WERI-Rb-1 (cell line): ENCODE measurements around the gene FAM13A.

ENCODE experiments used
- DNase-seq: peaks from one replicate; pipeline ENCODE4 v3.0.0-alpha.2; 2020
- H3K27ac ChIP-seq: fragments of 250-450 bp; sonication (Bioruptor Pico); 2 replicates; pipeline ENCODE4 v1.5.1; 2020; ENCODE audit warnings: mild to moderate bottlenecking, moderate library complexity
- H3K27me3 ChIP-seq: fragments of 250-450 bp; sonication (Bioruptor Pico); 2 replicates; pipeline ENCODE4 v1.5.1; 2021; ENCODE audit warnings: mild to moderate bottlenecking, low read depth, moderate library complexity; ENCODE audit not compliant: insufficient read depth, severe bottlenecking
- H3K36me3 ChIP-seq: fragments of 250-450 bp; sonication (Bioruptor Pico); 2 replicates; pipeline ENCODE4 v1.5.1; 2020; ENCODE audit warnings: mild to moderate bottlenecking, moderate library complexity
- H3K4me3 ChIP-seq: 2 replicates; pipeline ENCODE4 v1.5.1; 2011; ENCODE audit warnings: low read depth, mild to moderate bottlenecking, control low read depth, low read length
- H3K9me3 ChIP-seq: fragments of 250-450 bp; sonication (Bioruptor Pico); 2 replicates; pipeline ENCODE4 v1.5.1; 2021; ENCODE audit warnings: mild to moderate bottlenecking, moderate library complexity; ENCODE audit not compliant: severe bottlenecking
- CTCF ChIP-seq: IDR thresholded peaks from 2 replicates; pipeline ENCODE4 v1.5.1; 2011; ENCODE audit warnings: low read depth, mild to moderate bottlenecking, control low read depth, inconsistent platforms, low read length

FAM13A gene

GRCh38 chr4:88697588-88698329 lies 359.2 kb downstream of the FAM13A start, which contains the start of gene NAP1L5:
Gene NAP1L5, minus strand, starts transcription at chr4:88697829. Its CDS starts 75 bp downstream, at chr4:88697754.
- Histone ChIP-seq H3K9me3 (no peaks in the 10 kb centered on the region), H3K4me3 (peak within 1 kb of the TSS; percentile 49), H3K27me3 (no peaks in the 10 kb centered on the region), H3K36me3 (no peaks in the 10 kb centered on the region), H3K27ac (no peak within 1 kb of the TSS)
- DNase-seq: peak; percentile 55
- TF ChIP-seq CTCF: no peak

GRCh38 chr4:88697141-88697540 lies 359.8 kb downstream of the FAM13A start:
- no peaks in the 10 kb centered on the region for H3K9me3 ChIP-seq
- no peaks in the 10 kb centered on the region for H3K27me3 ChIP-seq
- DNase-seq: no peak
- H3K36me3 ChIP-seq: no peaks in the 10 kb centered on the region
- no peak for TF ChIP-seq CTCF
- no peak overlapping the region for H3K27ac ChIP-seq
- peak overlapping the region; percentile 49 for H3K4me3 ChIP-seq

GRCh38 chr4:88696630-88697029 lies 360.4 kb downstream of the FAM13A start:
- TF ChIP-seq CTCF: no peak
- DNase-seq: no peak
- no peaks in the 10 kb centered on the region for H3K27me3 ChIP-seq
- H3K9me3 ChIP-seq: no peaks in the 10 kb centered on the region
- H3K36me3 ChIP-seq: no peaks in the 10 kb centered on the region
- peak overlapping the region; percentile 49; the same call in 1 of the 2 replicates for H3K4me3 ChIP-seq
- no peak overlapping the region for H3K27ac ChIP-seq

- no peak for TF ChIP-seq CTCF
- Histone ChIP-seq H3K9me3 (no peaks in the 10 kb centered on the region), H3K27ac (no peak overlapping the region), H3K27me3 (no peaks in the 10 kb centered on the region), H3K36me3 (no peaks in the 10 kb centered on the region), H3K4me3 (no peak overlapping the region)
- DNase-seq: no peak
These were observed 363.2 kb downstream of the FAM13A start for GRCh38 chr4:88693792-88694191.

- no peak for TF ChIP-seq CTCF
- Histone ChIP-seq H3K9me3 (no peaks in the 10 kb centered on the region), H3K36me3 (no peaks in the 10 kb centered on the region), H3K4me3 (no peak overlapping the region), H3K27ac (no peak overlapping the region), H3K27me3 (no peaks in the 10 kb centered on the region)
- DNase-seq: no peak
These were observed 366.6 kb downstream of the FAM13A start for GRCh38 chr4:88690355-88690754.

GRCh38 chr4:88681209-88681608 lies 375.8 kb downstream of the FAM13A start:
- Histone ChIP-seq H3K9me3 (no peaks in the 10 kb centered on the region), H3K27me3 (no peaks in the 10 kb centered on the region), H3K27ac (no peak overlapping the region), H3K36me3 (peaks cover 6% of the 10 kb centered on the region), H3K4me3 (no peak overlapping the region)
- DNase-seq: no peak
- no peak for TF ChIP-seq CTCF
